OCI-LY7 (cell line): ENCODE measurements around the gene EIF2AK2. TPM values are rescaled to one million over a fixed set of nuclear protein-coding genes. Genes with fewer than 3 reads are reported as not detected.

ENCODE experiments used
- BruUV-seq: library from RNA; stranded (reverse); fragments of 400-500 nt; replicated peaks from 2 replicates; lab custom pipeline; 2021; lab: Mats Ljungman, UMichigan
- CTCF ChIA-PET: fragments of 300-600 bp; sonication (Branson Sonifier 250); formaldehyde crosslinking; loops from one replicate; lab custom pipeline; 2022; ENCODE audit warnings: antibody characterized with exemption; ENCODE audit not compliant: unreplicated experiment; lab: Charles Lee
- POLR2A ChIA-PET: fragments of 300-600 bp; sonication (Branson Sonifier 250); formaldehyde crosslinking; loops from one replicate; lab custom pipeline; 2022; ENCODE audit warnings: antibody characterized with exemption; lab: Charles Lee
- DNase-seq: peaks from one replicate; pipeline ENCODE4 v3.0.0-alpha.2; 2015; ENCODE audit warnings: low spot score
- H2AFZ ChIP-seq: fragments of 200-600 bp; sonication (generic), shearing (Covaris generic); 2 replicates; pipeline ENCODE4 v1.6.1; 2014; ENCODE audit warnings: mild to moderate bottlenecking, antibody characterized with exemption, low read length, moderate library complexity
- H3K27ac ChIP-seq: fragments of 200-600 bp; sonication (generic); 2 replicates; pipeline ENCODE4 v1.5.1; 2014; ENCODE audit warnings: mixed run types, low read depth, mild to moderate bottlenecking, moderate library complexity, low read length, inconsistent platforms; ENCODE audit not compliant: poor library complexity, severe bottlenecking
- H3K36me3 ChIP-seq: fragments of 200-600 bp; sonication (generic); 2 replicates; pipeline ENCODE4 v1.6.1; 2014; ENCODE audit warnings: mild to moderate bottlenecking, antibody characterized with exemption, low read length, moderate library complexity, mixed read lengths; ENCODE audit not compliant: insufficient read depth
- H3K4me1 ChIP-seq: fragments of 200-600 bp; sonication (generic); 2 replicates; pipeline ENCODE4 v1.5.1; 2014; ENCODE audit warnings: mild to moderate bottlenecking, low read length; ENCODE audit not compliant: insufficient read depth, poor library complexity, severe bottlenecking
- H3K4me2 ChIP-seq: fragments of 200-600 bp; sonication (generic); 2 replicates; pipeline ENCODE4 v1.6.1; 2014; ENCODE audit warnings: mild to moderate bottlenecking, low read length
- H3K4me3 ChIP-seq: fragments of 200-600 bp; sonication (generic); 2 replicates; pipeline ENCODE4 v1.5.1; 2014; ENCODE audit warnings: mild to moderate bottlenecking, low read depth, low read length; ENCODE audit not compliant: poor library complexity, severe bottlenecking
- H3K79me2 ChIP-seq: fragments of 200-600 bp; sonication (generic); 2 replicates; pipeline ENCODE4 v1.6.1; 2016; ENCODE audit warnings: low read depth, mild to moderate bottlenecking, low read length, moderate library complexity, mixed read lengths; ENCODE audit not compliant: insufficient read depth
- H3K9me2 ChIP-seq: fragments of 200-600 bp; sonication (generic); 2 replicates; pipeline ENCODE4 v1.6.1; 2016; ENCODE audit warnings: mild to moderate bottlenecking, low read length, mixed read lengths; ENCODE audit not compliant: insufficient read depth
- H3K9me3 ChIP-seq: fragments of 200-600 bp; sonication (generic); 2 replicates; pipeline ENCODE4 v1.6.1; 2014; ENCODE audit warnings: mild to moderate bottlenecking, mixed run types, low read length, mixed read lengths
- H4K20me1 ChIP-seq: fragments of 200-600 bp; sonication (generic); 2 replicates; pipeline ENCODE4 v1.6.1; 2014; ENCODE audit warnings: mild to moderate bottlenecking, antibody characterized with exemption, low read length, moderate library complexity, mixed read lengths; ENCODE audit not compliant: insufficient read depth
- CTCF ChIP-seq: fragments of 200-600 bp; sonication (generic); conservative IDR thresholded peaks from 2 replicates; pipeline ENCODE4 v1.5.1; 2014; ENCODE audit warnings: mild to moderate bottlenecking, antibody characterized with exemption, low read length, moderate library complexity, mixed read lengths
- EZH2phosphoT487 ChIP-seq: fragments of 200-600 bp; sonication (generic); IDR thresholded peaks from 2 replicates; pipeline ENCODE4 v1.6.1; 2018; ENCODE audit warnings: low read depth, borderline replicate concordance, mild to moderate bottlenecking, mixed run types, antibody characterized with exemption, low read length, moderate library complexity, mixed read lengths
- intact Hi-C: fragments of 100-400 bp; cut with micrococcal nuclease; formaldehyde crosslinking; loops from one replicate; pipeline ENCODE4 v1.10.0; 2022; ENCODE audit not compliant: unreplicated experiment
- total RNA-seq, 2 experiments: library from RNA; depleted of rRNA in 1 of 2; stranded (reverse); fragments of >200 nt in 1 of 2; shearing (Covaris generic) in 1 of 2; gene quantifications; 2 replicates each; pipeline ENCODE4 v1.2.3, GENCODE V29; 2014 to 2022

EIF2AK2 gene
- total RNA-seq, 2 experiments from 2014 or later: 3.1 to 3.6 TPM

DNA sequence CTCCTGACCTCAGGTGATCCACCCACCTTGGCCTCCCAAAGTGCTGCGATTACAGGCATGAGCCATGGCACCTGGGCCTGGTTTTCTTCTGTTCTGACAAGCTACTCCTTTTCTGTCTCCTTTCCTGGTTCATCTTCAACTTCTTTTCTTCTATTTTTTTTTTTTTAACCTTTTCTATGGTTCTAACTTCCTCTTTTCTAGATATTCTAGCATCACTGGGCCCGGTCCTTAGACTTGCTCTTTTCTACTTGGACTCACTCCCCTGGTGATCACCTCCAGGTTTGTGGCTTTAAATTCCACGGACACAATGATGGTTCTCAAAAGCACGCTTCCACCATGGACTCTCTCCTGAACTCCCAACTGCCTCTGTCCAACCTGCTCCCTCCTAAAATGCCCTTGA lies 2.0 kb downstream of the EIF2AK2 start:
- Histone ChIP-seq H3K4me2 (peak overlapping the region; percentile 79; the same call in 1 of the 2 replicates), H3K79me2 (no peaks in the 10 kb centered on the region), H4K20me1 (no peaks in the 10 kb centered on the region), H3K4me1 (peaks cover 21% of the 10 kb centered on the region), H2AFZ (no peak overlapping the region), H3K27ac (no peak overlapping the region), H3K36me3 (no peaks in the 10 kb centered on the region), H3K4me3 (no peak overlapping the region), H3K9me2 (no peaks in the 10 kb centered on the region), H3K9me3 (no peaks in the 10 kb centered on the region)
- POLR2A ChIA-PET: interaction anchor here (1.0 kb wide), 2 partner anchors 65 to 69 kb away, joined by 3 read pairs; no protein-coding TSS in a partner anchor
- TF ChIP-seq CTCF (no peak), EZH2phosphoT487 (no peak)
- intact Hi-C loops: no loop called here
- CTCF ChIA-PET: no interaction called here
- DNase-seq: peak; percentile 27
- BruUV-seq: no TSS peak

DNA sequence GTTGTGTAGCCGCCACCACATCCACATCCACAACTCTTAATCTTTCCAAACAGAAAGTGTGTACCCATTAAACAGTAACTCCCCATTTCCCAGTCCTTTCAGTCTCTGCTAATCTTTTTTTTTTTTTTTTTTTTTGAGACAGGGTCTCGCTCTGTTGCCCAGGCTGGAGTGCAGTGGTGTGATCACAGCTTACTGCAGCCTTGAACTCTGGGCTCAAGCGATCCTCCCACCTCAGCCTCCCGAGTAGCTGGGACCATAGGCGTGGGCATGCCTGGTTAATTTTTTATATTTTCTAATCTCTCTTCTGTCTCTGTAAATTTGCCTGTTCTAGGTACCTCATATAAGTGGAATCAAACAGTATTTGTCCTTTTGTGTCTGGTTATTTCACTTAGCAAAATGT lies 3.6 kb downstream of the EIF2AK2 start:
- intact Hi-C loops: no loop called here
- BruUV-seq: no TSS peak
- H2AFZ ChIP-seq: no peak overlapping the region
- H3K4me1 ChIP-seq: peaks cover 21% of the 10 kb centered on the region
- H4K20me1 ChIP-seq: no peaks in the 10 kb centered on the region
- H3K4me2 ChIP-seq: no peak overlapping the region
- TF ChIP-seq CTCF (no peak), EZH2phosphoT487 (no peak)
- H3K9me2 ChIP-seq: no peaks in the 10 kb centered on the region
- no peaks in the 10 kb centered on the region for H3K36me3 ChIP-seq
- no peak overlapping the region for H3K27ac ChIP-seq
- ChIA-PET CTCF (no interaction called here), POLR2A (interaction anchor here (0.7 kb wide), 1 partner anchor 121 kb away, joined by 6 read pairs; no protein-coding TSS in a partner anchor)
- H3K4me3 ChIP-seq: no peak overlapping the region
- no peaks in the 10 kb centered on the region for H3K9me3 ChIP-seq
- H3K79me2 ChIP-seq: no peaks in the 10 kb centered on the region
- DNase-seq: no peak

- Histone ChIP-seq H3K27ac (no peak overlapping the region), H3K9me2 (no peaks in the 10 kb centered on the region), H3K36me3 (no peaks in the 10 kb centered on the region), H3K79me2 (no peaks in the 10 kb centered on the region), H3K4me1 (peaks cover under 1% of the 10 kb centered on the region), H3K9me3 (no peaks in the 10 kb centered on the region), H2AFZ (no peak overlapping the region), H3K4me3 (no peak overlapping the region), H3K4me2 (no peak overlapping the region), H4K20me1 (no peaks in the 10 kb centered on the region)
- DNase-seq: no peak
- ChIA-PET CTCF (no interaction called here), POLR2A (interaction anchor here (0.6 kb wide), 1 partner anchor 13 kb away, joined by 3 read pairs; no protein-coding TSS in a partner anchor)
- intact Hi-C loops: no loop called here
- BruUV-seq: no TSS peak
- TF ChIP-seq EZH2phosphoT487 (no peak), CTCF (no peak)
These were observed 7.0 kb downstream of the EIF2AK2 start for GRCh38 chr2:37149626-37150322.
